GM19240 (cell line): ENCODE results near the gene NRCAM.

Source experiments
- DNase-seq: peaks from one replicate; pipeline ENCODE4 v3.0.0; 2011; ENCODE audit warnings: low spot score; ENCODE audit not compliant: insufficient read length

The NRCAM gene

GRCh38 chr7:108101759-108102158, 354.5 kb downstream of the NRCAM start:
- DNase-seq, result no peak

- DNase-seq, result no peak
These were observed 356.5 kb downstream of the NRCAM start for GRCh38 chr7:108099713-108100112.

- DNase-seq, result no peak
These were observed 358.5 kb downstream of the NRCAM start for GRCh38 chr7:108097703-108098102.
